Colonic mucosa (tissue), 4 donors: ENCODE results near the gene PGK2. TPM values are rescaled to one million over a fixed set of nuclear protein-coding genes. Genes with fewer than 3 reads are reported as not detected.

ENCODE experiments used
- DNase-seq: peaks from one replicate; pipeline ENCODE4 v3.0.0-alpha.2; 2020
- H3K27ac ChIP-seq: fragments of 200-600 bp; one replicate; pipeline ENCODE4 v1.8.0; 2021
- H3K27me3 ChIP-seq: fragments of 200-600 bp; one replicate; pipeline ENCODE4 v1.8.0; 2021
- H3K36me3 ChIP-seq: fragments of 200-600 bp; one replicate; pipeline ENCODE4 v1.8.0; 2021
- H3K4me1 ChIP-seq: fragments of 200-600 bp; one replicate; pipeline ENCODE4 v1.8.0; 2021; ENCODE audit warnings: mild to moderate bottlenecking
- H3K4me3 ChIP-seq: fragments of 200-600 bp; one replicate; pipeline ENCODE4 v1.8.0; 2021
- H3K9ac ChIP-seq, 2 donors: one replicate each; pipeline ENCODE4 v1.7.0; 2013; ENCODE audit warnings: control low read depth in 2 of 2, low read depth in 2 of 2, low read length in 2 of 2
- H3K9me3 ChIP-seq: fragments of 200-600 bp; one replicate; pipeline ENCODE4 v1.8.0; 2021
- CTCF ChIP-seq: fragments of 200-600 bp; IDR thresholded peaks from one replicate; pipeline ENCODE4 v1.8.0; 2022; ENCODE audit warnings: antibody characterized with exemption, mild to moderate bottlenecking
- intact Hi-C: fragments of 100-400 bp; cut with DNase I; formaldehyde crosslinking; loops from one replicate; pipeline ENCODE4 v1.14.1; 2022
- total RNA-seq, 2 donors: library from RNA; stranded (reverse); fragmentation: NEBNext Ultra II Directional in 1 of 2; extraction: Animal tissue kit (Norgen Biotek cat#: 25700) in 1 of 2; gene quantifications; one replicate each; pipeline ENCODE4 v1.2.1, GENCODE V29; 2021
- donor health status: healthy.
- donor health status: DM: no; HTN: no; CAD: no.
- donor health status: DM: no; HTN: no; CAD: no.

Gene PGK2
- total RNA-seq, 2 donors from 2014 or later = not detected

GRCh38 chr6:49775043-49775442 lies 12.0 kb downstream of the PGK2 start:
- Histone ChIP-seq H3K27ac (no peak overlapping the region), H3K4me1 (no peaks in the 10 kb centered on the region), H3K4me3 (no peak overlapping the region), H3K36me3 (no peaks in the 10 kb centered on the region), H3K27me3 (no peaks in the 10 kb centered on the region), H3K9ac (no peak overlapping the region), H3K9me3 (no peaks in the 10 kb centered on the region)
- DNase-seq = no peak
- intact Hi-C loops = no loop called here
- TF ChIP-seq CTCF = no peak

- DNase-seq = no peak
- no peaks in the 10 kb centered on the region for H3K36me3 ChIP-seq
- TF ChIP-seq CTCF = no peak
- no peaks in the 10 kb centered on the region for H3K4me1 ChIP-seq
- intact Hi-C loops = no loop called here
- H3K9me3 ChIP-seq = no peaks in the 10 kb centered on the region
- H3K27ac ChIP-seq = no peak overlapping the region
- no peak overlapping the region for H3K9ac ChIP-seq
- no peaks in the 10 kb centered on the region for H3K27me3 ChIP-seq
- H3K4me3 ChIP-seq = no peak overlapping the region
These were observed 14.8 kb downstream of the PGK2 start for GRCh38 chr6:49772285-49772684.

- TF ChIP-seq CTCF = no peak
- no peak overlapping the region for H3K9ac ChIP-seq
- no peaks in the 10 kb centered on the region for H3K27me3 ChIP-seq
- no peaks in the 10 kb centered on the region for H3K4me1 ChIP-seq
- H3K4me3 ChIP-seq = no peak overlapping the region
- no peak for DNase-seq
- no peaks in the 10 kb centered on the region for H3K36me3 ChIP-seq
- no peak overlapping the region for H3K27ac ChIP-seq
- intact Hi-C loops = no loop called here
- no peaks in the 10 kb centered on the region for H3K9me3 ChIP-seq
These were observed 20.3 kb downstream of the PGK2 start for GRCh38 chr6:49766762-49767161.

- Histone ChIP-seq H3K36me3 (no peaks in the 10 kb centered on the region), H3K9ac (no peak overlapping the region), H3K9me3 (no peaks in the 10 kb centered on the region), H3K27me3 (no peaks in the 10 kb centered on the region), H3K27ac (no peak overlapping the region), H3K4me1 (no peaks in the 10 kb centered on the region), H3K4me3 (no peak overlapping the region)
- no peak for TF ChIP-seq CTCF
- DNase-seq = no peak
- intact Hi-C loops = no loop called here
These were observed 22.4 kb downstream of the PGK2 start for GRCh38 chr6:49764571-49765236.

- H3K36me3 ChIP-seq = no peaks in the 10 kb centered on the region
- intact Hi-C loops = no loop called here
- H3K4me1 ChIP-seq = no peaks in the 10 kb centered on the region
- H3K27me3 ChIP-seq = no peaks in the 10 kb centered on the region
- no peak within 1 kb of the TSS for H3K9ac ChIP-seq
- no peak within 1 kb of the TSS for H3K27ac ChIP-seq
- no peak for DNase-seq
- no peaks in the 10 kb centered on the region for H3K9me3 ChIP-seq
- no peak within 1 kb of the TSS for H3K4me3 ChIP-seq
- no peak for TF ChIP-seq CTCF
These were observed 42.8 kb downstream of the PGK2 start, which contains the start of gene CRISP3 for GRCh38 chr6:49744259-49744658. CRISP3 (minus strand) TSS chr6:49744388; CDS start chr6:49744367, 21 bp downstream.
